ENCODE data around the gene VPS13D.

VPS13D gene

GRCh38 chr1:12296016-12296415 is 66.2 kb downstream of the VPS13D start:
- Histone ChIP-seq H2AFZ (ENCODE audit: low read length) (no peak overlapping the region), H3K79me2 (ENCODE audit: low read length) (no peaks in the 10 kb centered on the region), H3K9me3 (replicated peaks; ENCODE audit: insufficient read depth, low read length) (no peaks in the 10 kb centered on the region), H3K27me3 (replicated peaks; ENCODE audit: insufficient read depth, low read length) (no peaks in the 10 kb centered on the region), H3K9me2 (replicated peaks; ENCODE audit: insufficient read depth, low read length) (no peaks in the 10 kb centered on the region), H3K36me3 (replicated peaks; ENCODE audit: insufficient read depth, low read length) (no peaks in the 10 kb centered on the region), H3K27ac (ENCODE audit: low read length) (no peak overlapping the region), H3K4me2 (ENCODE audit: low read depth, low read length) (no peak overlapping the region), H3K4me3 (ENCODE audit: low read length) (no peak overlapping the region), H3K9ac (ENCODE audit: low read length) (no peak overlapping the region), H4K20me1 (ENCODE audit: insufficient read depth, low read length) (no peaks in the 10 kb centered on the region), H3F3A (ENCODE audit: insufficient read depth, low read length) (no peaks in the 10 kb centered on the region), H3K4me1 (ENCODE audit: low read length) (no peaks in the 10 kb centered on the region)
- TF ChIP-seq EZH2 (optimal IDR thresholded peaks at IDR 0.05; ENCODE audit: low read depth, low read length) (no peak), CTCF (IDR thresholded peaks at IDR 0.05; ENCODE audit: low read length) (no peak), EZH2phosphoT487 (IDR thresholded peaks at IDR 0.05; ENCODE audit: low read length) (no peak)
- DNase-seq, result no peak

GRCh38 chr1:12296623-12297022 is 66.8 kb downstream of the VPS13D start:
- Histone ChIP-seq H3K79me2 (ENCODE audit: low read length) (no peaks in the 10 kb centered on the region), H3K4me2 (ENCODE audit: low read depth, low read length) (no peak overlapping the region), H3K27me3 (replicated peaks; ENCODE audit: insufficient read depth, low read length) (no peaks in the 10 kb centered on the region), H3K27ac (ENCODE audit: low read length) (no peak overlapping the region), H3F3A (ENCODE audit: insufficient read depth, low read length) (no peaks in the 10 kb centered on the region), H3K36me3 (replicated peaks; ENCODE audit: insufficient read depth, low read length) (no peaks in the 10 kb centered on the region), H3K4me1 (ENCODE audit: low read length) (no peaks in the 10 kb centered on the region), H3K9me2 (replicated peaks; ENCODE audit: insufficient read depth, low read length) (no peaks in the 10 kb centered on the region), H3K9me3 (replicated peaks; ENCODE audit: insufficient read depth, low read length) (no peaks in the 10 kb centered on the region), H3K9ac (ENCODE audit: low read length) (no peak overlapping the region), H3K4me3 (ENCODE audit: low read length) (no peak overlapping the region), H2AFZ (ENCODE audit: low read length) (no peak overlapping the region), H4K20me1 (ENCODE audit: insufficient read depth, low read length) (no peaks in the 10 kb centered on the region)
- no peak for TF ChIP-seq EZH2phosphoT487 (IDR thresholded peaks at IDR 0.05; ENCODE audit: low read length)
- no peak for TF ChIP-seq CTCF (IDR thresholded peaks at IDR 0.05; ENCODE audit: low read length)
- TF ChIP-seq EZH2 (optimal IDR thresholded peaks at IDR 0.05; ENCODE audit: low read depth, low read length), result no peak
- no peak for DNase-seq

- no peak overlapping the region for H3K27ac ChIP-seq (ENCODE audit: low read length)
- H3K9me3 ChIP-seq (replicated peaks; ENCODE audit: insufficient read depth, low read length), result no peaks in the 10 kb centered on the region
- no peaks in the 10 kb centered on the region for H3K79me2 ChIP-seq (ENCODE audit: low read length)
- no peak overlapping the region for H3K4me3 ChIP-seq (ENCODE audit: low read length)
- H3K9me2 ChIP-seq (replicated peaks; ENCODE audit: insufficient read depth, low read length), result no peaks in the 10 kb centered on the region
- DNase-seq, result no peak
- no peaks in the 10 kb centered on the region for H3K36me3 ChIP-seq (replicated peaks; ENCODE audit: insufficient read depth, low read length)
- no peak overlapping the region for H3K4me2 ChIP-seq (ENCODE audit: low read depth, low read length)
- H2AFZ ChIP-seq (ENCODE audit: low read length), result no peak overlapping the region
- H3K9ac ChIP-seq (ENCODE audit: low read length), result no peak overlapping the region
- H3K4me1 ChIP-seq (ENCODE audit: low read length), result no peaks in the 10 kb centered on the region
- no peak for TF ChIP-seq CTCF (IDR thresholded peaks at IDR 0.05; ENCODE audit: low read length)
- no peak for TF ChIP-seq EZH2phosphoT487 (IDR thresholded peaks at IDR 0.05; ENCODE audit: low read length)
- TF ChIP-seq EZH2 (optimal IDR thresholded peaks at IDR 0.05; ENCODE audit: low read depth, low read length), result no peak
- no peaks in the 10 kb centered on the region for H3F3A ChIP-seq (ENCODE audit: insufficient read depth, low read length)
- H4K20me1 ChIP-seq (ENCODE audit: insufficient read depth, low read length), result no peaks in the 10 kb centered on the region
- no peaks in the 10 kb centered on the region for H3K27me3 ChIP-seq (replicated peaks; ENCODE audit: insufficient read depth, low read length)
Observed at GRCh38 chr1:12300706-12301105, 70.9 kb downstream of the VPS13D start.
